HepG2 (cell line): ENCODE data around the gene MYO18A. TPM values are rescaled to one million over a fixed set of nuclear protein-coding genes. Genes with fewer than 3 reads are reported as not detected.

Experiments used
- ATAC-seq: fragments of 200-7000 bp; cut with Tn5 transposase; 3 replicates; pipeline ENCODE4 v1.9.1; 2020; ENCODE audit warnings: mild to moderate bottlenecking, moderate library complexity
- BruUV-seq: library from RNA; stranded (reverse); fragments of 400-500 nt; replicated peaks from 2 replicates; lab custom pipeline; 2021; lab: Mats Ljungman, UMichigan
- CTCF ChIA-PET: fragments of 300-600 bp; formaldehyde crosslinking; extraction: SDS; loops from one replicate; lab custom pipeline; 2021; ENCODE audit warnings: low total read pairs, inconsistent platforms, low intra/inter-chr PET ratio; lab: Yijun Ruan, JAX
- POLR2A ChIA-PET: fragments of 350-600 bp; sonication (Branson Sonifier 250); formaldehyde crosslinking; loops from one replicate; lab custom pipeline; 2020; ENCODE audit warnings: antibody characterized with exemption, inconsistent platforms; lab: Yijun Ruan, JAX
- DNase-seq: peaks from one replicate; pipeline ENCODE4 v3.0.0-alpha.2; 2015; ENCODE audit warnings: low spot score
- FAIRE-seq: peaks from 3 replicates; lab custom pipeline; 2011; peaks lifted over from hg19 to GRCh38; lab: Jason Lieb, UNC
- H2AFZ ChIP-seq: one replicate; pipeline ENCODE4 v1.6.1; 2011; ENCODE audit warnings: low read length, inconsistent platforms
- H3K27ac ChIP-seq: fragments of 300-600 bp; 3 replicates; pipeline ENCODE4 v1.8.0; 2011; ENCODE audit warnings: mixed run types, mild to moderate bottlenecking, mixed read lengths, low read length, inconsistent platforms; ENCODE audit not compliant: insufficient read depth; ENCODE audit errors: extremely low read length
- H3K27me3 ChIP-seq, 2 experiments: fragments of 200-600 bp in 1 of 2; 2 replicates in 1 of 2; 3 replicates in 1 of 2; pipeline versions ENCODE4 v1.6.0 to v1.8.0; 2011; ENCODE audit warnings: low read length in 2 of 2, mild to moderate bottlenecking in 2 of 2, moderate library complexity in 2 of 2, inconsistent platforms in 1 of 2; ENCODE audit not compliant: insufficient read depth in 2 of 2, control insufficient read depth in 1 of 2
- H3K36me3 ChIP-seq, 2 experiments: fragments of 200-600 bp in 1 of 2; replicated peaks in 1 of 2; 2 replicates in 1 of 2; 3 replicates in 1 of 2; pipeline versions ENCODE4 v1.5.1 to v1.8.0; 2011; ENCODE audit warnings: low read length in 2 of 2, inconsistent platforms in 1 of 2; ENCODE audit not compliant: insufficient read depth in 2 of 2, control insufficient read depth in 1 of 2
- H3K4me1 ChIP-seq: 2 replicates; pipeline ENCODE4 v1.5.1; 2012; ENCODE audit warnings: low read length, inconsistent platforms; ENCODE audit not compliant: insufficient read depth
- H3K4me2 ChIP-seq: 2 replicates; pipeline ENCODE4 v1.6.0; 2011; ENCODE audit warnings: low read depth, low read length, inconsistent platforms
- H3K4me3 ChIP-seq, 3 experiments: fragments of 200-600 bp in 1 of 3; sonication (generic), shearing (Covaris generic) in 1 of 3; replicated peaks in 1 of 3; 2 replicates each; pipeline ENCODE4 v1.5.1; 2011 to 2016; ENCODE audit warnings: low read length in 3 of 3, inconsistent platforms in 2 of 3, low read depth in 2 of 3, mild to moderate bottlenecking in 2 of 3, control low read depth in 1 of 3, mixed read lengths in 1 of 3; ENCODE audit not compliant: insufficient read depth in 1 of 3
- H3K79me2 ChIP-seq: one replicate; pipeline ENCODE4 v1.6.1; 2011; ENCODE audit warnings: low read length, inconsistent platforms; ENCODE audit not compliant: insufficient read depth
- H3K9ac ChIP-seq: 2 replicates; pipeline ENCODE4 v1.6.0; 2011; ENCODE audit warnings: mild to moderate bottlenecking, low read depth, low read length, inconsistent platforms; ENCODE audit not compliant: insufficient read depth
- H3K9me3 ChIP-seq: 2 replicates; pipeline ENCODE4 v1.5.1; 2012; ENCODE audit warnings: mild to moderate bottlenecking, low read length
- H4K20me1 ChIP-seq: 2 replicates; pipeline ENCODE4 v1.6.0; 2011; ENCODE audit warnings: inconsistent platforms, mild to moderate bottlenecking, low read length, moderate library complexity; ENCODE audit not compliant: insufficient read depth
- AGO1 ChIP-seq: fragments of 200-400 bp; formaldehyde crosslinking; IDR thresholded peaks from 2 replicates; pipeline ENCODE4 v1.6.1; 2017; ENCODE audit warnings: mild to moderate bottlenecking, low read depth, low read length, moderate library complexity; ENCODE audit not compliant: poor library complexity, severe bottlenecking
- ARID2 ChIP-seq: sonication (generic); formaldehyde crosslinking; IDR thresholded peaks from 2 replicates; pipeline ENCODE4 v1.8.1; 2022; ENCODE audit warnings: mild to moderate bottlenecking, missing genetic modification reagents, borderline replicate concordance
- CREBL2 ChIP-seq: sonication (generic); formaldehyde crosslinking; IDR thresholded peaks from 2 replicates; pipeline ENCODE4 v1.8.1; 2023; ENCODE audit warnings: missing genetic modification reagents, mild to moderate bottlenecking, borderline replicate concordance
- ESRRA ChIP-seq: sonication (generic); formaldehyde crosslinking; IDR thresholded peaks from 2 replicates; pipeline ENCODE4 v1.5.1; 2020; ENCODE audit warnings: mild to moderate bottlenecking, low read depth, missing genetic modification reagents
- KLF9 ChIP-seq: IDR thresholded peaks from 2 replicates; pipeline ENCODE4 v1.6.1; 2016; ENCODE audit warnings: low read depth
- LRRFIP1 ChIP-seq: sonication (generic); formaldehyde crosslinking; conservative IDR thresholded peaks from 2 replicates; pipeline ENCODE4 v1.4.0; 2020; ENCODE audit warnings: missing genetic modification reagents
- MBNL3 ChIP-seq: fragments of 250-450 bp; sonication (Bioruptor Pico); conservative IDR thresholded peaks from 2 replicates; pipeline ENCODE4 v1.8.0; 2022; ENCODE audit warnings: mild to moderate bottlenecking, inconsistent platforms
- MIER2 ChIP-seq: IDR thresholded peaks from 2 replicates; pipeline ENCODE4 v1.6.1; 2016; ENCODE audit warnings: missing biosample characterization, missing genetic modification reagents
- NFIB ChIP-seq: sonication (generic); formaldehyde crosslinking; IDR thresholded peaks from 2 replicates; pipeline ENCODE4 v1.9.0; 2021; ENCODE audit warnings: missing genetic modification reagents, mild to moderate bottlenecking, borderline replicate concordance
- POLR2G ChIP-seq: fragments of 200-400 bp; formaldehyde crosslinking; IDR thresholded peaks from 2 replicates; pipeline ENCODE4 v1.6.1; 2018; ENCODE audit warnings: mild to moderate bottlenecking, low read depth, low read length, moderate library complexity
- SUZ12 ChIP-seq: fragments of 150-350 bp; IDR thresholded peaks from 2 replicates; pipeline ENCODE4 v1.6.1; 2014; ENCODE audit warnings: low read depth, low read length
- THAP7 ChIP-seq: sonication (generic); formaldehyde crosslinking; IDR thresholded peaks from 2 replicates; pipeline ENCODE4 v1.8.1; 2023; ENCODE audit warnings: mild to moderate bottlenecking, missing genetic modification reagents
- ZC3H4 ChIP-seq: sonication (generic); formaldehyde crosslinking; IDR thresholded peaks from 2 replicates; pipeline ENCODE4 v1.4.0; 2020; ENCODE audit warnings: missing genetic modification reagents, borderline replicate concordance
- ZNF281 ChIP-seq: sonication (generic); formaldehyde crosslinking; IDR thresholded peaks from 2 replicates; pipeline ENCODE4 v1.4.0; 2020; ENCODE audit warnings: missing genetic modification reagents, borderline replicate concordance
- ZNF674 ChIP-seq: sonication (generic); formaldehyde crosslinking; IDR thresholded peaks from 2 replicates; pipeline ENCODE4 v1.5.0; 2020; ENCODE audit warnings: low read depth, mild to moderate bottlenecking, missing genetic modification reagents
- ZNF678 ChIP-seq: sonication (generic); formaldehyde crosslinking; IDR thresholded peaks from 2 replicates; pipeline ENCODE4 v1.4.0; 2020; ENCODE audit warnings: mild to moderate bottlenecking, missing genetic modification reagents
- ZXDC ChIP-seq: sonication (generic); formaldehyde crosslinking; IDR thresholded peaks from 2 replicates; pipeline ENCODE4 v1.5.0; 2020; ENCODE audit warnings: mild to moderate bottlenecking, missing genetic modification reagents
- WGBS: methylation state at CpG from one replicate; pipeline ENCODE4 v1.1.6; 2017; ENCODE audit warnings: low lambda C conversion rate; 5-methylcytosine and 5-hydroxymethylcytosine counted together
- in situ Hi-C: cut with HindIII; loops from 2 replicates; pipeline ENCODE4 v1.10.0; 2017; ENCODE audit warnings: low pct_unique_long_range_greater_than_20kb; ENCODE audit not compliant: extremely low pct_ligation_motif_present
- intact Hi-C: fragments of 100-400 bp; cut with micrococcal nuclease; formaldehyde crosslinking; loops from one replicate; pipeline ENCODE4 v1.10.0; 2022; ENCODE audit not compliant: unreplicated experiment
- polyA plus RNA-seq, 8 experiments: library from polyadenylated mRNA; depleted of rRNA in 3 of 8; stranded (reverse) in 7 of 8; unstranded in 1 of 8; fragments of >200 nt; fragmentation: Illumina TruSeq in 4 of 8; extraction: Trizol in 4 of 8; gene quantifications; 2 replicates each; pipeline versions ENCODE4 v1.2.1 to v1.2.3, GENCODE V29; 2011 to 2016; ENCODE audit warnings: low read depth in 4 of 8, missing spikeins in 1 of 8, mixed read lengths in 1 of 8; ENCODE audit not compliant: insufficient read depth in 1 of 8
- total RNA-seq, 5 experiments: library from RNA; depleted of rRNA; stranded (reverse); fragments of >200 nt; fragmentation: Illumina TruSeq; extraction: Trizol; gene quantifications; 2 replicates each; pipeline ENCODE4 v1.2.3, GENCODE V29; 2016; ENCODE audit warnings: low read depth in 1 of 5

The MYO18A gene
- total and polyA plus RNA-seq, 2 of the 13 experiments (the other 11 are each of a cell fraction or from before 2014, with no cell fraction given), result 16.8 to 24.8 TPM

DNA sequence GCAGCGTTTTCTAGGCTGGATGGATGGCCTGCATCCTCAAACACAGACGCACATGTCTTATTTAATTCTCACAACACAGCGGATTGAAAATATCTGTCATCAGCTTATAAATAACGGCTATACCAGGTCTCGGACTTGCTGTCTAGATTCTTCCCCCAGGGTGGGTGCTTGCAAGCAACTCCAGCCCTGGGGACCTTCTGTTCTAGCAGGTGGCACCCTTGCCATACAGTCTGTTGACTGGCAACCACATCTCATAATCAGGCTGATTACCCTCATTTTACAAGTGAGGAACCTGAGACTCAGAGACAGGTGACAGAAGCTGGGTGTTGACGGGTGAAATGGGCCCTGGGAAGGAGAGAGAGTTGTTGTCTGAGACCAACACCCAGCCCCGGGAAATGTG lies 158.1 kb downstream of the MYO18A start:
- CTCF ChIA-PET, result no interaction called here
- no peak for FAIRE-seq
- no peak overlapping the region for H3K4me3 ChIP-seq
- H3K4me2 ChIP-seq, result no peak overlapping the region
- in situ Hi-C loops (no loop called here), intact Hi-C loops (no loop called here)
- peaks cover 19% of the 10 kb centered on the region for H3K4me1 ChIP-seq
- BruUV-seq, result no TSS peak
- no peaks in the 10 kb centered on the region for H3K79me2 ChIP-seq
- no peak for ATAC-seq
- no peak overlapping the region for H3K9ac ChIP-seq
- WGBS, result 28% methylated on average over 5 of the region's 7 CpGs
- POLR2A ChIA-PET, result no interaction called here
- no peak overlapping the region for H2AFZ ChIP-seq
- no peaks in the 10 kb centered on the region for H3K36me3 ChIP-seq
- H3K9me3 ChIP-seq, result no peaks in the 10 kb centered on the region
- H3K27me3 ChIP-seq, result peaks cover 3 to 78% of the 10 kb centered on the region in 2 experiments
- no peaks in the 10 kb centered on the region for H4K20me1 ChIP-seq
- no peak for DNase-seq
- no peak overlapping the region for H3K27ac ChIP-seq
- no peak for TF ChIP-seq ARID2 (CRISPR knock-in tag)
- TF ChIP-seq SUZ12, result no peak
- TF ChIP-seq ZXDC (CRISPR knock-in tag), result no peak
- TF ChIP-seq NFIB (CRISPR knock-in tag), result no peak
- TF ChIP-seq KLF9, result no peak
- TF ChIP-seq THAP7 (CRISPR knock-in tag), result no peak
- no peak for TF ChIP-seq POLR2G
- no peak for TF ChIP-seq AGO1
- TF ChIP-seq CREBL2 (CRISPR knock-in tag), result no peak
- no peak for TF ChIP-seq MIER2 (CRISPR knock-in tag)
- TF ChIP-seq MBNL3 (CRISPR knock-in tag), result no peak
- TF ChIP-seq LRRFIP1 (CRISPR knock-in tag), result no peak
- TF ChIP-seq ZNF281, result no peak
- TF ChIP-seq ESRRA (CRISPR knock-in tag), result no peak
- no peak for TF ChIP-seq ZC3H4 (CRISPR knock-in tag)
- TF ChIP-seq ZNF674 (CRISPR knock-in tag), result no peak
- no peak for TF ChIP-seq ZNF678 (CRISPR knock-in tag)
